ENCODE measurements around the gene RPS19BP1.

Gene RPS19BP1

GRCh38 chr22:39486951-39487825 is 45.4 kb downstream of the RPS19BP1 start:
- DNase-seq, result no peak
- in situ Hi-C loops (cut with MboI; ENCODE audit: low pct_unique_long_range_greater_than_20kb, low sequenced_read_pairs), result no loop called here

GRCh38 chr22:39482768-39483167 is 49.8 kb downstream of the RPS19BP1 start:
- in situ Hi-C loops (cut with MboI; ENCODE audit: low pct_unique_long_range_greater_than_20kb, low sequenced_read_pairs), result no loop called here
- no peak for DNase-seq

GRCh38 chr22:39481595-39481994 is 51.0 kb downstream of the RPS19BP1 start:
- no peak for DNase-seq
- in situ Hi-C loops (cut with MboI; ENCODE audit: low pct_unique_long_range_greater_than_20kb, low sequenced_read_pairs), result no loop called here

DNA sequence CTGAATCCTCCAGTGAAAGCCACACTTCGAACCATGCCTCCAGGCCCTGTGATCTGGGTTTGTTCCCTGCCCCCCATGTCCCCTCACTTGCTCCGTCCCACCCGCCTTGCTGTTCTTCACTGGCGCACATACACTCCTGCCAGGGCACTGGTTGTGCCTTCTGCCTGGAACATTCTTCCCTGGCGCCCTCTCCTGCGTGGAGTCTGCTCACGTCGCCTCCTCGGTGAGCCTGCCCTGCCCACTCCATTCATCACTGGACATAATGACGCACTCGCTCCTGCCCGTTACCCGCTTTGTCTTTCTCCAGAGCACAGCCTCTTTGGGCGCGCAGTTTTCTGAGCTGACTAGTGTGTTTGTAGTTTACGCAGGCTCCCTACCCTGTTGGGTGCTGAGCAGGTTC is 51.5 kb downstream of the RPS19BP1 start:
- DNase-seq, result no peak
- in situ Hi-C loops (cut with MboI; ENCODE audit: low pct_unique_long_range_greater_than_20kb, low sequenced_read_pairs), result no loop called here

DNA sequence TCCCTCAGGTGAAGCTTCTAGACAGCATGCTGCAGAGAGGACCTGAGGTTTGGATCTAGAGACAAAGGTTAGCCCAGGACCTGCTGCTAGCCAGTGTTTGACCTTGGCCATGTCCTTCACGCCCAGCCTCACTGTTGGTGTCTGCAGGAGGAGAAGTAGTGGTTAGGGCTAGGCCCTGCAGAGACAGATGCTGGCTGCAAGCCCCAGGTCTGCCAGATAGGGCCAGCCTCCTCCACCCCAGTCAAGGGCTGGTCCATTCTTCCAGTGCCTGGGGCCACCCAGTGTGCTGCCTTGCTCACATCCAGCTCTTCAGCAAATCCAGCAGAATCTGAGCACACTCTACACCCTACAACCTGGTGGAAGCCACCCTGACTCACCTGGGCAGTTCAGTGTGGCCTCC is 52.0 kb downstream of the RPS19BP1 start:
- no peak for DNase-seq
- in situ Hi-C loops (cut with MboI; ENCODE audit: low pct_unique_long_range_greater_than_20kb, low sequenced_read_pairs), result no loop called here

GRCh38 chr22:39479254-39479653 is 53.3 kb downstream of the RPS19BP1 start:
- no peak for DNase-seq
- in situ Hi-C loops (cut with MboI; ENCODE audit: low pct_unique_long_range_greater_than_20kb, low sequenced_read_pairs), result no loop called here

All from KBM-7 (cell line).